Neural cell (in vitro differentiated cells): ENCODE results near the gene SLC35A3.

Experiments
- EP300 ChIP-seq: fragments of 450-650 bp; conservative IDR thresholded peaks from 2 replicates; pipeline ENCODE4 v1.6.1; 2014; ENCODE audit warnings: antibody characterized with exemption, mild to moderate bottlenecking, moderate library complexity; ENCODE audit not compliant: poor library complexity, severe bottlenecking
- EZH2 ChIP-seq: fragments of 200-600, 300-800 bp; shearing (Covaris generic), sonication (generic); IDR thresholded peaks from 2 replicates; pipeline ENCODE4 v1.6.1; 2014; ENCODE audit warnings: antibody characterized with exemption, low read length, borderline replicate concordance, mild to moderate bottlenecking; ENCODE audit not compliant: insufficient read depth, poor library complexity, severe bottlenecking
- RAD21 ChIP-seq: fragments of 450-650 bp; conservative IDR thresholded peaks from 2 replicates; pipeline ENCODE4 v1.6.1; 2014; ENCODE audit warnings: antibody characterized with exemption, mild to moderate bottlenecking, moderate library complexity
- SMC3 ChIP-seq: fragments of 450-650 bp; conservative IDR thresholded peaks from 2 replicates; pipeline ENCODE4 v1.6.1; 2014; ENCODE audit warnings: antibody characterized with exemption, mild to moderate bottlenecking, moderate library complexity; ENCODE audit not compliant: poor library complexity
- TF ChIP-seq, protein P1 (sequence below): fragments of 450-650 bp; IDR thresholded peaks from 2 replicates; pipeline ENCODE4 v1.5.1; 2014; ENCODE audit warnings: antibody characterized with exemption, mild to moderate bottlenecking, moderate library complexity; ENCODE audit not compliant: poor library complexity, severe bottlenecking

DNA sequence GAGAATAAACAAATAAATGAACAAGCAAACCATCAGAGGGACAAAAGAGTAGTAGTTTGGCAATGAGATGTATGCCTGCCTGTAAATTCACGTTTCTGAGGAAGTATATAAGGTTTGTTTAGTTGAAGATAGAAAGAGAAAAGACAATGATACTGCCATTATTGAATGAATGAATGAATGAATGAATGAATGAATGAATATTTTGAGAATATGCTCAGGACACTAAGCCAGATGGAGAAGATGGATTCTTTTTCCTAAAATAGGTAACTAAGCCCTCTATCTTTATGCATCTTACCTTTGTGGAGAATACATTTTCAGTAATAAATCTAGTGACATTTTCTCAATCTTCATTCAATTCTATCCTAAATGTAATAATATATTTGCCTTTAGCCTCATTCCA lies 49.4 kb downstream of the SLC35A3 start:
- TF ChIP-seq, protein P1, sequence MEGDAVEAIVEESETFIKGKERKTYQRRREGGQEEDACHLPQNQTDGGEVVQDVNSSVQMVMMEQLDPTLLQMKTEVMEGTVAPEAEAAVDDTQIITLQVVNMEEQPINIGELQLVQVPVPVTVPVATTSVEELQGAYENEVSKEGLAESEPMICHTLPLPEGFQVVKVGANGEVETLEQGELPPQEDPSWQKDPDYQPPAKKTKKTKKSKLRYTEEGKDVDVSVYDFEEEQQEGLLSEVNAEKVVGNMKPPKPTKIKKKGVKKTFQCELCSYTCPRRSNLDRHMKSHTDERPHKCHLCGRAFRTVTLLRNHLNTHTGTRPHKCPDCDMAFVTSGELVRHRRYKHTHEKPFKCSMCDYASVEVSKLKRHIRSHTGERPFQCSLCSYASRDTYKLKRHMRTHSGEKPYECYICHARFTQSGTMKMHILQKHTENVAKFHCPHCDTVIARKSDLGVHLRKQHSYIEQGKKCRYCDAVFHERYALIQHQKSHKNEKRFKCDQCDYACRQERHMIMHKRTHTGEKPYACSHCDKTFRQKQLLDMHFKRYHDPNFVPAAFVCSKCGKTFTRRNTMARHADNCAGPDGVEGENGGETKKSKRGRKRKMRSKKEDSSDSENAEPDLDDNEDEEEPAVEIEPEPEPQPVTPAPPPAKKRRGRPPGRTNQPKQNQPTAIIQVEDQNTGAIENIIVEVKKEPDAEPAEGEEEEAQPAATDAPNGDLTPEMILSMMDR: no peak
- TF ChIP-seq SMC3 (no peak), EZH2 (no peak), RAD21 (no peak), EP300 (no peak)
